Left kidney (tissue), 2 donors: Measurements from ENCODE around the gene TLCD3B. TPM values are rescaled to one million over a fixed set of nuclear protein-coding genes. Genes with fewer than 3 reads are reported as not detected.
"Not testable (repeated sequence)": the region's sequence is repeated elsewhere in the genome, so short reads cannot be mapped to it uniquely, and the experiment has no call there.

Experiments used
- DNase-seq: peaks from one replicate; pipeline ENCODE4 v3.0.0-alpha.2; 2013
- polyA plus RNA-seq: library from polyadenylated mRNA; unstranded; fragments of 120-200 nt; gene quantifications from one replicate; pipeline ENCODE4 v1.2.1, GENCODE V29; 2013; ENCODE audit not compliant: insufficient read length

TLCD3B gene
- polyA plus RNA-seq, 1 donor, result 1.2 TPM

- DNase-seq, result no peak
Measured at GRCh38 chr16:30027588-30028437, 3.3 kb downstream of the TLCD3B start.

GRCh38 chr16:30026449-30026848 is 4.6 kb downstream of the TLCD3B start:
- DNase-seq, result no peak

GRCh38 chr16:30025574-30025973 is 5.5 kb downstream of the TLCD3B start:
- DNase-seq, result no peak

- no peak for DNase-seq
Measured at GRCh38 chr16:30025156-30025555, 5.9 kb downstream of the TLCD3B start.

- DNase-seq, result no peak
Measured at GRCh38 chr16:30024451-30024850, 6.6 kb downstream of the TLCD3B start.

GRCh38 chr16:30023586-30023985 is 7.5 kb downstream of the TLCD3B start:
- DNase-seq, result no peak

GRCh38 chr16:30022887-30023286 is 8.2 kb downstream of the TLCD3B start, which contains the start of gene C16orf92:
C16orf92 (plus strand) TSS chr16:30023198; CDS start chr16:30023341, 143 bp downstream.
- DNase-seq, result no peak

GRCh38 chr16:30018731-30019158 is 12.3 kb downstream of the TLCD3B start:
- DNase-seq, result no peak

- not testable (repeated sequence) for DNase-seq
Measured at GRCh38 chr16:30017937-30018336, 13.1 kb downstream of the TLCD3B start.

- DNase-seq, result no peak
Measured at GRCh38 chr16:30017277-30017656, 13.8 kb downstream of the TLCD3B start.

- DNase-seq, result no peak
Measured at GRCh38 chr16:30016555-30017276, 14.4 kb downstream of the TLCD3B start.

GRCh38 chr16:30015450-30015849 is 15.6 kb downstream of the TLCD3B start:
- DNase-seq, result not testable (repeated sequence)

- not testable (repeated sequence) for DNase-seq
Measured at GRCh38 chr16:30012598-30012997, 18.5 kb downstream of the TLCD3B start.

GRCh38 chr16:30011714-30012504 is 19.2 kb downstream of the TLCD3B start:
- DNase-seq, result no peak

GRCh38 chr16:30010844-30011713 is 20.0 kb downstream of the TLCD3B start, which contains the start of gene DOC2A:
DOC2A (minus strand) TSS chr16:30011027; CDS start chr16:30010222, 805 bp downstream.
- no peak for DNase-seq

- no peak for DNase-seq
Measured at GRCh38 chr16:30009990-30010843, 20.9 kb downstream of the TLCD3B start.

GRCh38 chr16:30009085-30009862 is 21.8 kb downstream of the TLCD3B start:
- no peak for DNase-seq

GRCh38 chr16:30007378-30007895 is 23.6 kb downstream of the TLCD3B start:
- no peak for DNase-seq
